Natural killer cell (primary cell): ENCODE measurements around the gene SLC25A26. TPM values are rescaled to one million over a fixed set of nuclear protein-coding genes. Genes with fewer than 3 reads are reported as not detected.

Source experiments
- ATAC-seq, 3 donors: fragments of 150-1000 bp in 2 of 3; fragments of 200-7000 bp in 1 of 3; cut with Tn5 transposase; 1 replicate in 1 of 3; 2 replicates in 2 of 3; pipeline ENCODE4 v1.10.0; 2021; ENCODE audit warnings: mild to moderate bottlenecking in 2 of 3, moderate library complexity in 2 of 3
- DNase-seq, 2 donors: peaks; one replicate each; pipeline versions ENCODE4 v3.0.0 to v3.0.0-alpha.2; 2013 to 2021; ENCODE audit warnings: mixed read lengths in 1 of 2
- H3K27ac ChIP-seq: one replicate; pipeline ENCODE4 v1.5.1; 2013; ENCODE audit warnings: mild to moderate bottlenecking, low read length
- H3K27me3 ChIP-seq: one replicate; pipeline ENCODE4 v1.6.1; 2013; ENCODE audit warnings: low read length; ENCODE audit not compliant: control insufficient read depth, insufficient read depth
- H3K36me3 ChIP-seq: one replicate; pipeline ENCODE4 v1.6.1; 2013; ENCODE audit warnings: low read length; ENCODE audit not compliant: control insufficient read depth, insufficient read depth
- H3K4me1 ChIP-seq: one replicate; pipeline ENCODE4 v1.6.1; 2013; ENCODE audit warnings: low read length; ENCODE audit not compliant: control insufficient read depth, insufficient read depth
- H3K4me3 ChIP-seq: one replicate; pipeline ENCODE4 v1.5.1; 2013; ENCODE audit warnings: low read length
- H3K9me3 ChIP-seq: one replicate; pipeline ENCODE4 v1.6.1; 2013; ENCODE audit warnings: low read length; ENCODE audit not compliant: control insufficient read depth, insufficient read depth
- H3K27ac Mint-ChIP-seq, 2 donors: one replicate each; pipeline ENCODE4 v1.8.0; 2022; ENCODE audit warnings: mild to moderate bottlenecking in 2 of 2, mixed read lengths in 2 of 2, moderate library complexity in 1 of 2
- H3K27me3 Mint-ChIP-seq, 2 donors: one replicate each; pipeline ENCODE4 v1.8.0; 2022; ENCODE audit warnings: low read depth in 2 of 2, mixed read lengths in 2 of 2
- H3K36me3 Mint-ChIP-seq: one replicate; pipeline ENCODE4 v1.8.0; 2022; ENCODE audit warnings: mixed read lengths
- H3K4me1 Mint-ChIP-seq, 2 donors: one replicate each; pipeline ENCODE4 v1.8.0; 2022; ENCODE audit warnings: mixed read lengths in 2 of 2
- H3K4me3 Mint-ChIP-seq: one replicate; pipeline ENCODE4 v1.8.0; 2022; ENCODE audit warnings: mild to moderate bottlenecking, moderate library complexity, mixed read lengths
- H3K9me3 Mint-ChIP-seq, 2 donors: one replicate each; pipeline ENCODE4 v1.8.0; 2022; ENCODE audit warnings: mixed read lengths in 2 of 2
- WGBS: methylation state at CpG from one replicate; pipeline ENCODE4 v1.1.7; 2013; ENCODE audit warnings: missing lambda C conversion rate; ENCODE audit not compliant: insufficient coverage; 5-methylcytosine and 5-hydroxymethylcytosine counted together
- intact Hi-C: fragments of 100-400 bp; cut with micrococcal nuclease; formaldehyde crosslinking; loops from one replicate; pipeline ENCODE4 v1.14.2; 2022
- total RNA-seq, 4 donors: library from RNA; stranded (reverse); fragments of 120-200 nt in 1 of 4; gene quantifications; one replicate each; pipeline versions ENCODE4 v1.2.3 to v1.2.4, GENCODE V29; 2013 to 2022
- TF ChIP-seq, protein P1 (sequence below): fragments of 200-600 bp; IDR thresholded peaks from one replicate; pipeline ENCODE4 v1.8.0; 2022; ENCODE audit warnings: antibody characterized with exemption

SLC25A26 gene
- total RNA-seq, 3 donors from 2014 or later (not counting 1 experiment from before 2014, with no cell fraction given) = 18.4 to 23.9 (median 23.3) TPM

DNA sequence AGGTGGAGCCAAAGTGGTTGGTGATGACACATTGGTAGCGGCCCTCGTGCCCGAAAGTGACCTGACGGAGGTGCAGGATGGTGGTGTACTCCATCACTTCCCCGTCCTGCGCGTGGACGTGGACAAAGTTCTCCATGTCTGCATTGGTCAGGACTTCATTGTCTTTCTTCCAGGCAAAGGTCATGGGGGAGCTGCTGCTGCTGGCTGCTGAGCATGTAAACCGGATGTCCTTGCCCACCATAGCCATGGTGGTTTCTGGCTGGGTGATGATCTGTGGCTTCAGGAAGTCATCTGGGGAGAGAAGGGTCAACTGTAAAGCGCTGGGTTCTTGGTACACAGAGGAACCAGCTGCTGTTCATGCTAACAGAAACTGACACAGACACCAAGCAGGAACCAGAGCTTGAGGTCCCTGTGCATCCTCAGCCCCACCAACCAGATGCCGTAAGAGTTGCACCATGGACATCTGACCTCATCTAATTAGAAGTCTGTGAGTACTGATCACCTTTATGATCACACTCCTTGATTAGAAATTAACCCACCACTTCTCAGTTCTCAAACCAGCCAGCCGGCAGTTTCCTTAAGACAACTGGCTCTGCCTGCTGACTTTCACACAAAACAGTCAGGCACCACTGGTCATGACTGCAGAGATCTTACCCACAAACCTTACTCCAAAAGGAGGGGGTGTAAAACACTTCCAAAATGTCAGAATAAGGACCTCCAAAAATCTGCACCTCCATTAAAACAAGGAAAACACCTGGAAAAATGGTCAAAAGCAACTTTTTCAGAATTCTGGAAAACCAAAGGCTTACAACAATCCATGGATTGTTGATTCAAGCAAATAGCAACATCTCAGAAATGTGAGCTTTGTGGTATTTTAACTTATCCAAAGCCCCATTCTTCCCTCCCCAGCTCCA, 165.5 kb downstream of the SLC25A26 start:
- H3K27me3 Mint-ChIP-seq = no peaks in the 10 kb centered on the region
- Histone ChIP-seq H3K27me3 (no peaks in the 10 kb centered on the region), H3K4me1 (peaks cover 16% of the 10 kb centered on the region), H3K36me3 (peaks cover 44% of the 10 kb centered on the region), H3K9me3 (peaks cover 5% of the 10 kb centered on the region), H3K27ac (peak overlapping the region; percentile 30), H3K4me3 (no peak overlapping the region)
- H3K4me1 Mint-ChIP-seq = peaks cover 0 to 8% of the 10 kb centered on the region in 2 donors
- 84% methylated on average over 12 of the region's 12 CpGs for WGBS
- peaks cover 0 to 2% of the 10 kb centered on the region in 2 donors for H3K9me3 Mint-ChIP-seq
- DNase-seq (no peak), ATAC-seq (no peak)
- intact Hi-C loops = no loop called here
- no peak overlapping the region for H3K27ac Mint-ChIP-seq
- H3K4me3 Mint-ChIP-seq = no peak overlapping the region
- no peaks in the 10 kb centered on the region for H3K36me3 Mint-ChIP-seq
- TF ChIP-seq, protein P1, sequence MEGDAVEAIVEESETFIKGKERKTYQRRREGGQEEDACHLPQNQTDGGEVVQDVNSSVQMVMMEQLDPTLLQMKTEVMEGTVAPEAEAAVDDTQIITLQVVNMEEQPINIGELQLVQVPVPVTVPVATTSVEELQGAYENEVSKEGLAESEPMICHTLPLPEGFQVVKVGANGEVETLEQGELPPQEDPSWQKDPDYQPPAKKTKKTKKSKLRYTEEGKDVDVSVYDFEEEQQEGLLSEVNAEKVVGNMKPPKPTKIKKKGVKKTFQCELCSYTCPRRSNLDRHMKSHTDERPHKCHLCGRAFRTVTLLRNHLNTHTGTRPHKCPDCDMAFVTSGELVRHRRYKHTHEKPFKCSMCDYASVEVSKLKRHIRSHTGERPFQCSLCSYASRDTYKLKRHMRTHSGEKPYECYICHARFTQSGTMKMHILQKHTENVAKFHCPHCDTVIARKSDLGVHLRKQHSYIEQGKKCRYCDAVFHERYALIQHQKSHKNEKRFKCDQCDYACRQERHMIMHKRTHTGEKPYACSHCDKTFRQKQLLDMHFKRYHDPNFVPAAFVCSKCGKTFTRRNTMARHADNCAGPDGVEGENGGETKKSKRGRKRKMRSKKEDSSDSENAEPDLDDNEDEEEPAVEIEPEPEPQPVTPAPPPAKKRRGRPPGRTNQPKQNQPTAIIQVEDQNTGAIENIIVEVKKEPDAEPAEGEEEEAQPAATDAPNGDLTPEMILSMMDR = no peak

DNA sequence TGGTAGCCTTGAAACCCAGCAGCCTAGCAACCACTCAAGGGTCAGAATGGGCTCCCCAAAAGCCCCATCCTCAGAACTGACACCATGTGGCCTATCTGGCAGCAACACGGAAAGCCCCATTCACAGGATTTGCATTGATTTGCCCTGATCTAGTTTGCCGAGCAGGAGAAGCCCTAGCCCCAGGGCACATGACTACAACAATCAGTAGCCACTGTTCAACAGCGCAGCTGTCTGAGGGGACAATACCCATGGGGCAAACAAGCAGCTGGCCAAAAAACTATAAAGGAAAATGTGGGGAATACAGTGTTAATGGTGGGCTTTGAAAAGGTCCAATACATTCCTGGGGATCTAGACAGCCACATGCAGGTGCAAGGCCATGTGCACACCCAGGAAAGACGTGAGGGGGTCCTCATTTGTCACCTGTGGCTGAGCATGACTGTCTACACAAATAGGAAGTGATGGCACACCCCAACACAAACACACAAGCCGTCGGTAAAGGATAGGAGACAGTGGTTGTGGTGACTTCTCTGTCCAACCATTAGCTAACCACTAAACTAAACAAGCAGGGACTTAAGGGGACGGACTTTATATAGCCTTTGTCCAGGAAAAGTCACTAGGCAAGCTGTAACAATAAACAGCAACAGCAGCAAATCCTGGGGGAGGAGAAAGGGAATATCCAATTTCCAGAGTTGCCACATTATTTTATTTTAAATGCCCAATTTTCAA, 166.3 kb downstream of the SLC25A26 start:
- Mint-ChIP-seq H3K4me3 (no peak overlapping the region), H3K9me3 (peaks cover 0 to 2% of the 10 kb centered on the region in 2 donors), H3K4me1 (peaks cover 3 to 10% of the 10 kb centered on the region in 2 donors), H3K36me3 (no peaks in the 10 kb centered on the region), H3K27me3 (no peaks in the 10 kb centered on the region), H3K27ac (no peak overlapping the region)
- H3K27me3 ChIP-seq = no peaks in the 10 kb centered on the region
- intact Hi-C loops = no loop called here
- ATAC-seq (no peak), DNase-seq (no peak)
- TF ChIP-seq, protein P1 = no peak
- WGBS = 49% methylated on average over 7 of the region's 7 CpGs
- H3K4me3 ChIP-seq = no peak overlapping the region
- H3K36me3 ChIP-seq = peaks cover 36% of the 10 kb centered on the region
- H3K9me3 ChIP-seq = peaks cover 5% of the 10 kb centered on the region
- peak overlapping the region; percentile 30 for H3K27ac ChIP-seq
- H3K4me1 ChIP-seq = peaks cover 16% of the 10 kb centered on the region

DNA sequence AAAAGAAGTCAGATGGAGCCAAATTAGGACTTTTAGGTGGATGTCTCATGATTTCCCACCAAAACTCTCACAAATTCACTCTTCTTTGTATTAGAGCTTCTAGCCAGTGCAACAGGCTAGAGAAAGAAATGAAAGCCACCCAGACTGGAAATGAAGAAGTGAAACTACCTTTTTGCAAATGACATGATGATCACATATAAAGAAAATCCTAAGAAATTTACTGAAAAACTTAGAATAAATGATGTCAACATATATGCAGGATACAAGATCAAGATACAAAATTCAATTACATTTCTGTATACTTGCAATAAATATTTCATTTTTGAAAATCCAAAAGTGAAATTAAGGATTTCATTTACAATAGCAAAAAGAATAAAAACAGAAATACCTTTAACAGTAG, 169.2 kb downstream of the SLC25A26 start:
- ATAC-seq (no peak), DNase-seq (no peak)
- peaks cover 8% of the 10 kb centered on the region for H3K36me3 ChIP-seq
- Mint-ChIP-seq H3K27me3 (no peaks in the 10 kb centered on the region), H3K4me3 (no peak overlapping the region), H3K36me3 (no peaks in the 10 kb centered on the region), H3K9me3 (peaks cover 0 to 2% of the 10 kb centered on the region in 2 donors), H3K4me1 (peaks cover 31 to 34% of the 10 kb centered on the region in 2 donors), H3K27ac (peak overlapping the region in 1 of 2 donors; percentile 21)
- TF ChIP-seq, protein P1 = no peak
- no peak overlapping the region for H3K27ac ChIP-seq
- H3K4me1 ChIP-seq = peaks cover 43% of the 10 kb centered on the region
- intact Hi-C loops = no loop called here
- no peak overlapping the region for H3K4me3 ChIP-seq
- no peaks in the 10 kb centered on the region for H3K27me3 ChIP-seq
- H3K9me3 ChIP-seq = peaks cover 3% of the 10 kb centered on the region
